Neural progenitor cell (in vitro differentiated cells): ENCODE data around the gene ESF1. TPM values are rescaled to one million over a fixed set of nuclear protein-coding genes. Genes with fewer than 3 reads are reported as not detected.

ENCODE experiments used
- DNase-seq: peaks from one replicate; pipeline ENCODE4 v3.0.0-alpha.2; 2016; ENCODE audit warnings: low spot score
- H2AFZ ChIP-seq: fragments of 200-600 bp; sonication (generic); replicated peaks from 2 replicates; pipeline ENCODE4 v1.6.1; 2016; ENCODE audit warnings: antibody characterized with exemption
- H3F3A ChIP-seq: fragments of 200-600 bp; sonication (generic); 2 replicates; pipeline ENCODE4 v1.6.1; 2016; ENCODE audit warnings: antibody characterized with exemption, low read depth
- H3K27ac ChIP-seq: fragments of 200-600 bp; sonication (generic); 2 replicates; pipeline ENCODE4 v1.5.1; 2016; ENCODE audit warnings: mild to moderate bottlenecking
- H3K27me3 ChIP-seq: fragments of 200-600 bp; sonication (generic); 2 replicates; pipeline ENCODE4 v1.6.1; 2016; ENCODE audit warnings: mild to moderate bottlenecking, moderate library complexity
- H3K36me3 ChIP-seq: fragments of 200-600 bp; sonication (generic); 2 replicates; pipeline ENCODE4 v1.5.1; 2016
- H3K4me1 ChIP-seq: fragments of 200-600 bp; sonication (generic); 2 replicates; pipeline ENCODE4 v1.6.1; 2016; ENCODE audit warnings: mixed run types
- H3K4me2 ChIP-seq: fragments of 200-600 bp; sonication (generic); 2 replicates; pipeline ENCODE4 v1.6.1; 2016
- H3K4me3 ChIP-seq: fragments of 200-600 bp; sonication (generic); 2 replicates; pipeline ENCODE4 v1.5.1; 2016
- H3K79me2 ChIP-seq: fragments of 200-600 bp; sonication (generic); 2 replicates; pipeline ENCODE4 v1.6.1; 2016; ENCODE audit warnings: low read depth
- H3K9ac ChIP-seq: fragments of 200-600 bp; sonication (generic); 2 replicates; pipeline ENCODE4 v1.6.1; 2016
- H3K9me3 ChIP-seq: fragments of 200-600 bp; sonication (generic); 2 replicates; pipeline ENCODE4 v1.5.1; 2016; ENCODE audit warnings: low read depth
- H4K20me1 ChIP-seq: fragments of 200-600 bp; sonication (generic); 2 replicates; pipeline ENCODE4 v1.6.1; 2016; ENCODE audit warnings: low read depth
- H3K27ac Mint-ChIP-seq: 3 replicates; pipeline ENCODE4 v1.8.0; 2021; ENCODE audit warnings: mixed read lengths
- H3K27me3 Mint-ChIP-seq: 2 replicates; pipeline ENCODE4 v1.8.0; 2022; ENCODE audit warnings: low read depth, mild to moderate bottlenecking, inconsistent platforms, moderate library complexity, mixed read lengths; ENCODE audit not compliant: insufficient read depth
- H3K36me3 Mint-ChIP-seq: 3 replicates; pipeline ENCODE4 v1.8.0; 2021; ENCODE audit warnings: mixed read lengths
- H3K4me1 Mint-ChIP-seq: 3 replicates; pipeline ENCODE4 v1.8.0; 2021; ENCODE audit warnings: mixed read lengths
- H3K4me3 Mint-ChIP-seq: 3 replicates; pipeline ENCODE4 v1.8.0; 2021; ENCODE audit warnings: mild to moderate bottlenecking, moderate library complexity, mixed read lengths
- H3K9me3 Mint-ChIP-seq: 3 replicates; pipeline ENCODE4 v1.8.0; 2020; ENCODE audit warnings: mixed read lengths
- CTCF ChIP-seq: fragments of 200-600 bp; sonication (generic); IDR thresholded peaks from 2 replicates; pipeline ENCODE4 v1.5.1; 2017; ENCODE audit warnings: antibody characterized with exemption, mild to moderate bottlenecking
- EZH2 ChIP-seq: fragments of 200-600 bp; sonication (generic); IDR thresholded peaks from 2 replicates; pipeline ENCODE4 v1.6.1; 2017; ENCODE audit warnings: antibody characterized with exemption, mild to moderate bottlenecking, moderate library complexity
- EZH2phosphoT487 ChIP-seq: fragments of 200-600 bp; sonication (generic); IDR thresholded peaks from 2 replicates; pipeline ENCODE4 v1.6.1; 2017; ENCODE audit warnings: antibody characterized with exemption
- total RNA-seq: library from RNA; depleted of rRNA; stranded (reverse); fragments of >200 nt; gene quantifications from 2 replicates; pipeline ENCODE4 v1.2.3, GENCODE V29; 2015; ENCODE audit warnings: low replicate concordance

The ESF1 gene
- total RNA-seq, 1 donor from 2014 or later: 29.1 TPM

- H2AFZ ChIP-seq: no peak overlapping the region
- H3K27me3 ChIP-seq: no peaks in the 10 kb centered on the region
- H3K27ac ChIP-seq: no peak overlapping the region
- Mint-ChIP-seq H3K36me3 (peaks cover 6% of the 10 kb centered on the region), H3K27ac (no peak overlapping the region), H3K9me3 (no peaks in the 10 kb centered on the region), H3K4me1 (no peaks in the 10 kb centered on the region), H3K27me3 (no peaks in the 10 kb centered on the region), H3K4me3 (no peak overlapping the region)
- H3K9ac ChIP-seq: no peak overlapping the region
- H3K4me3 ChIP-seq: no peak overlapping the region
- no peak for DNase-seq
- no peaks in the 10 kb centered on the region for H3K4me1 ChIP-seq
- no peaks in the 10 kb centered on the region for H4K20me1 ChIP-seq
- no peaks in the 10 kb centered on the region for H3F3A ChIP-seq
- TF ChIP-seq CTCF (no peak), EZH2phosphoT487 (no peak), EZH2 (no peak)
- H3K4me2 ChIP-seq: no peak overlapping the region
- H3K36me3 ChIP-seq: peaks cover 4% of the 10 kb centered on the region
- H3K79me2 ChIP-seq: no peaks in the 10 kb centered on the region
- no peaks in the 10 kb centered on the region for H3K9me3 ChIP-seq
Observed at GRCh38 chr20:13749811-13750210, 34.9 kb downstream of the ESF1 start.

GRCh38 chr20:13745784-13746183, 38.9 kb downstream of the ESF1 start:
- no peaks in the 10 kb centered on the region for H3K4me1 ChIP-seq
- Mint-ChIP-seq H3K27ac (no peak overlapping the region), H3K36me3 (peaks cover 27% of the 10 kb centered on the region), H3K4me1 (no peaks in the 10 kb centered on the region), H3K27me3 (no peaks in the 10 kb centered on the region), H3K4me3 (no peak overlapping the region), H3K9me3 (peaks cover 8% of the 10 kb centered on the region)
- H3F3A ChIP-seq: no peaks in the 10 kb centered on the region
- H3K79me2 ChIP-seq: no peaks in the 10 kb centered on the region
- H3K9me3 ChIP-seq: no peaks in the 10 kb centered on the region
- no peak overlapping the region for H3K4me3 ChIP-seq
- DNase-seq: no peak
- H2AFZ ChIP-seq: no peak overlapping the region
- no peaks in the 10 kb centered on the region for H3K27me3 ChIP-seq
- H3K9ac ChIP-seq: no peak overlapping the region
- H3K4me2 ChIP-seq: no peak overlapping the region
- peaks cover 22% of the 10 kb centered on the region for H3K36me3 ChIP-seq
- no peaks in the 10 kb centered on the region for H4K20me1 ChIP-seq
- no peak overlapping the region for H3K27ac ChIP-seq
- TF ChIP-seq EZH2 (no peak), EZH2phosphoT487 (no peak), CTCF (no peak)

- no peaks in the 10 kb centered on the region for H3K4me1 ChIP-seq
- peaks cover 32% of the 10 kb centered on the region for H3K36me3 ChIP-seq
- no peak for TF ChIP-seq CTCF
- no peak for TF ChIP-seq EZH2phosphoT487
- TF ChIP-seq EZH2: no peak
- H3K9me3 ChIP-seq: no peaks in the 10 kb centered on the region
- no peaks in the 10 kb centered on the region for H4K20me1 ChIP-seq
- H3K79me2 ChIP-seq: no peaks in the 10 kb centered on the region
- no peaks in the 10 kb centered on the region for H3K27me3 Mint-ChIP-seq
- no peaks in the 10 kb centered on the region for H3F3A ChIP-seq
- no peak overlapping the region for H2AFZ ChIP-seq
- H3K27ac Mint-ChIP-seq: no peak overlapping the region
- H3K36me3 Mint-ChIP-seq: peaks cover 38% of the 10 kb centered on the region
- H3K9me3 Mint-ChIP-seq: peaks cover 14% of the 10 kb centered on the region
- no peak overlapping the region for H3K4me3 ChIP-seq
- H3K9ac ChIP-seq: no peak overlapping the region
- H3K27me3 ChIP-seq: no peaks in the 10 kb centered on the region
- DNase-seq: no peak
- H3K27ac ChIP-seq: no peak overlapping the region
- no peak overlapping the region for H3K4me3 Mint-ChIP-seq
- H3K4me1 Mint-ChIP-seq: no peaks in the 10 kb centered on the region
- H3K4me2 ChIP-seq: no peak overlapping the region
Observed at GRCh38 chr20:13744352-13744751, 40.4 kb downstream of the ESF1 start.
